GM19467 (cell line): ENCODE measurements around the gene FMC1.

Experiments
- ATAC-seq: cut with Tn5 transposase; IDR thresholded peaks from one replicate; pipeline ENCODE4 v1.9.1; 2021; ENCODE audit warnings: mild to moderate bottlenecking, moderate library complexity; ENCODE audit not compliant: unreplicated experiment

The FMC1 gene

DNA sequence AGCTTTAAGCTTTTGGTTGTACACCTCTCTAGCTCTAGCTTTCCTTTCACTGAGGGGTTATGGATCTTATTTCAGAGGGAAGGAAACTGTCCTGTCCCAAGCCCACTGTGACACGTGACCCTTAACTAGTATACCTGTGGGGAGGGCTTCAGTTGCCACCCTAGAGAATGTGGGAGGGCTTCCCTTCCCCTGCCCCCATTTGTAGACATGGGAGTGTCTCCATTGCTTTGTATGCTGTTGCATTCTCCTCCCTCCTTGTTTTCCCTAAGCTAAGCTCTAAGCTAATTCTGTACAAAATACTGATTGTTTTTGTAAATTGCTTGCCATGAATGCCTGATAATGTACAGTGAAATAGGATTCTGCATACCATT is 29.8 kb downstream of the FMC1 start:
- ATAC-seq, result no peak

DNA sequence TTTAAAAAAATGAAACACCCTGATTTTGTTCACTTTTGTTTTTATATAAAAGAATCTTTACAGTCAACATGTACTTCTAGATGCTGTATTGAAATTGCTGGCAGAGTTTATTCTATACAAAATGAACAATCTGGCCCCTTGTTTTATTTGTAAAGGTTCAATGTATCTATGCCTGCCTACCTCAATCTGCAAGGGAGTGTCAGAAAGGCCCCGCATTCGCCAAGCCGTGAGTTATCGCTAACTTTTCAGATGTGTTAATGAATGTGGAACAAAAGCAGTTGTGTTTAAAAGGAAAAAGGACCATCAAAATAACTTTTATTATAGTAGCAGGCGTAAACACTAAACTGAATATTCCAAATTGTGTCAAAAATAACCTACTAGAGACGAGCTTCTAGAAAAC is 33.1 kb downstream of the FMC1 start:
- ATAC-seq, result no peak

DNA sequence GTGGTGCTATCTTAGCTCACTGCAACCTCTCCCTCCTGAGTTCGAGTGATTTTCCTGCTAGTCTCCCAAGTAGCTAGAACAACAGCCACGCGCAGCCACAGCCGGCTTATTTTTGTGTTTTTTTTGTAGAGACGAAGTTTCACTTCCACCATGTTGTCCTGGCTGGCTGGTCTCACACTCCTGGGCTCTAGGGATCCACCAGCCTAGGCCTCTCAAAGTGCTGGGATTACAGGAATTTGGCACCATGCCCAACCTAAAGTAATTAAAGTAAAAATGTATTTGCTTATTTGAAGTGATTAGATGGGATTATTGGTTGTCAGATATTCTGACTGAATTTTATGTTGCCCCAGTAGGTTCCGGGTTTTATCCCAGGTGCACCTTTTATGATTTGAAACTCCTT is 41.3 kb downstream of the FMC1 start:
- ATAC-seq, result no peak

- ATAC-seq, result no peak
These were observed 43.5 kb downstream of the FMC1 start for GRCh38 chr7:139384611-139385010.

DNA sequence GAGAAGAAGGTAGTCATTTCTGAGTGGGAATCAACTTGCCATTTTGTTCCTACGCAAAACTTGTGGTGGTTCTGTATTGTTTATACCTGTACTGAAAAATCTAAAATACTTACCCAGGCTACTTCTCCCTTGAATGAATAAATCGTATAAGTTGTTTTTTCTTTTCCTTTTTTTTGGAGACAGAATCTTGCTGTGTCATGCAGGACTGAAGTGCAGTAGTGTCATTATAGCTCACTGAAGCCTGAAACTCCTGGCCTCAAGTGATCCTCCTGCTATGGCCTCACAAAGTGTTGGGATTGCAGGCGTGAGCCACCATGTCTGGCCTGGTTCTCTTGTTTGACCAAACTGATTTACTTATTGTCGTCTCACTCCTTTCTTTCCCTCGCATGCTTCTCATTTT is 46.5 kb downstream of the FMC1 start:
- no peak for ATAC-seq

- no peak for ATAC-seq
These were observed 48.0 kb downstream of the FMC1 start for GRCh38 chr7:139389091-139389490.

DNA sequence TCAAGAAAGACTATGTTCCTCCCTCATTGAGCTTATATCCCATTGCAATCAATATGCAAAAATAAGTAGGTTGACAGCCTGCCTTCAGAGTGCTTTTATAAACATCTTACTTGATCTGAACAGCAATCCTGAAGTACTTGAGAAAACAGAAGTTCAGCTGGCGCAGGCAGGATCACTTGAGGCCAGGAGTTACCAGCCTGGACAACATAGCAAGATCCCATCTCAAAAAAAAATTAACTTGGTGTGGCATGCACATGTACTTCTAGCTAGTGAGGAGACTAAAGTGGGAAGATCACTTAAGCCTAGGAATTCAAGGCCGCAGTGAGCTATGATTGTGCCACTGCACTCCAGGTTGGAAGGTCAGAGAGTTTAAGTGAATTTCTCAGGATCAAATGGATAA is 48.6 kb downstream of the FMC1 start:
- no peak for ATAC-seq

DNA sequence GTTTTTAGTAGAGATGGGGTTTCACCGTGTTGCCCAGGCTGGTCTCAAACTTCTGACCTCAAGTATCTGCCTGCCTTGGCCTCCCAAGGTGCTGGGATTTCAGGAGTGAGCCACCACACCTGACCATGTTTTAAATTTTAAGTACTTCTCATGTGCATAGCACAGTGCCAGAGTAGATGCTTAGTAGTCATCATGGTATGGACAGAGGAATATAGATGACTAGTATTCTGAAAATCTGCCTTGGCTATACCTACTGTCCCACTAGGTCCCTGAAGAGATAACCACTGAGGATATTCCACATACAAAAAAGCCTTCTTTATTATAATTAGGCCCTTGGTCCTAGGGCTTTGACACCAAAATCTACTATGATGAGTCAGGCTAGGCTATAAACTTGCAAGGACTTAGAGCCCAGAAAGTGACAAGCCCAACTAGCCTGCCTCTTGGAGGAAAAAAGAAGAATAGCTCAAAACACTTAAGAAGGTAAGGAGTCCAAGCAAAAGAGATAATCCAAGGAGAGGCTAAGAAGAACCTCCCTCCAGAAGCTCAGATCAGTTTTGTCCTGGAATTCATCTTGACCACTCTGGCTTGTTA is 52.6 kb downstream of the FMC1 start:
- ATAC-seq, result no peak

- no peak for ATAC-seq
These were observed 53.4 kb downstream of the FMC1 start for GRCh38 chr7:139394540-139394939.
